H1 (cell line): Measurements from ENCODE around the gene TIMMDC1.

Experiments used
- CTCF ChIP-seq, 3 experiments: IDR thresholded peaks; 1 replicate in 2 of 3; 2 replicates in 1 of 3; pipeline versions ENCODE4 v1.5.1 to v1.6.1; 2011; ENCODE audit warnings: low read length in 3 of 3, mild to moderate bottlenecking in 3 of 3, inconsistent platforms in 2 of 3, low read depth in 1 of 3, moderate library complexity in 1 of 3; ENCODE audit not compliant: insufficient read depth in 1 of 3; ENCODE audit errors: control extremely low read depth in 1 of 3
- EP300 ChIP-seq, 2 experiments: IDR thresholded peaks; 1 replicate in 1 of 2; 2 replicates in 1 of 2; pipeline ENCODE4 v1.6.1; 2011 to 2012; ENCODE audit warnings: low read depth in 2 of 2, low read length in 2 of 2, mild to moderate bottlenecking in 2 of 2, borderline replicate concordance in 1 of 2, inconsistent platforms in 1 of 2, moderate library complexity in 1 of 2
- KDM1A ChIP-seq: fragments of 200-600, 300-600 bp; sonication (generic); IDR thresholded peaks from 2 replicates; pipeline ENCODE4 v1.7.1; 2016; ENCODE audit warnings: mild to moderate bottlenecking, low read length, borderline replicate concordance
- PHF8 ChIP-seq: fragments of 200-600 bp; sonication (generic); conservative IDR thresholded peaks from 2 replicates; pipeline ENCODE4 v1.7.1; 2012; ENCODE audit warnings: low read depth, mild to moderate bottlenecking, inconsistent platforms, low read length, moderate library complexity
- POLR2A ChIP-seq, 2 experiments: IDR thresholded peaks; 1 replicate in 1 of 2; 2 replicates in 1 of 2; pipeline ENCODE4 v1.6.1; 2011; ENCODE audit warnings: low read depth in 2 of 2, low read length in 2 of 2, mild to moderate bottlenecking in 2 of 2; ENCODE audit errors: control extremely low read depth in 1 of 2
- RAD21 ChIP-seq, 2 experiments: IDR thresholded peaks in 1 of 2; conservative IDR thresholded peaks in 1 of 2; 2 replicates each; pipeline ENCODE4 v1.6.1; 2011; ENCODE audit warnings: low read depth in 2 of 2, low read length in 2 of 2, improper control_type of control experiment in 1 of 2, inconsistent platforms in 1 of 2, mild to moderate bottlenecking in 1 of 2, moderate library complexity in 1 of 2
- SIX5 ChIP-seq: IDR thresholded peaks from 2 replicates; pipeline ENCODE4 v1.6.1; 2011; ENCODE audit warnings: mild to moderate bottlenecking, low read depth, low read length
- SRF ChIP-seq: IDR thresholded peaks from 2 replicates; pipeline ENCODE4 v1.6.1; 2011; ENCODE audit warnings: mild to moderate bottlenecking, low read depth, low read length, moderate library complexity
- TEAD4 ChIP-seq: IDR thresholded peaks from 2 replicates; pipeline ENCODE4 v1.6.1; 2012; ENCODE audit warnings: low read depth, low read length, inconsistent platforms, mixed read lengths
- ZNF274 ChIP-seq: IDR thresholded peaks from 2 replicates; pipeline ENCODE4 v1.7.0; 2012; ENCODE audit warnings: low read length, borderline replicate concordance; ENCODE audit errors: extremely low read depth

- TF ChIP-seq ZNF274 = no peak
- no peak for TF ChIP-seq CTCF (IDR thresholded peaks at IDR 0.05; ENCODE audit: control extremely low read depth in 1 of 3, insufficient read depth in 1 of 3, low read depth in 1 of 3, low read length in 3 of 3)
- no peak for TF ChIP-seq SIX5
- TF ChIP-seq SRF = no peak
- TF ChIP-seq POLR2A (IDR thresholded peaks at IDR 0.05; ENCODE audit: control extremely low read depth in 1 of 2, low read depth in 2 of 2, low read length in 2 of 2) = no peak
- TF ChIP-seq PHF8 = no peak
- no peak for TF ChIP-seq RAD21 (IDR thresholded peaks at IDR 0.05 in 1 of 2, conservative IDR thresholded peaks at IDR 0.05 in 1 of 2; ENCODE audit: low read depth in 2 of 2, low read length in 2 of 2)
- TF ChIP-seq KDM1A = no peak
- TF ChIP-seq TEAD4 = no peak
- TF ChIP-seq EP300 (IDR thresholded peaks at IDR 0.05; ENCODE audit: borderline replicate concordance in 1 of 2, low read depth in 2 of 2, low read length in 2 of 2) = no peak
Observed at GRCh38 chr3:119494597-119494996, 3.8 kb upstream of the TIMMDC1 start.
